HepG2 (cell line): ENCODE measurements around the gene GDF15. TPM values are rescaled to one million over a fixed set of nuclear protein-coding genes. Genes with fewer than 3 reads are reported as not detected.

Experiments
- AHR ChIP-seq: IDR thresholded peaks from 2 replicates; pipeline ENCODE4 v1.6.1; 2018; ENCODE audit warnings: missing genetic modification reagents, missing compliant biosample characterization
- CCDC6 ChIP-seq: sonication (generic); formaldehyde crosslinking; IDR thresholded peaks from 2 replicates; pipeline ENCODE4 v1.8.1; 2022; ENCODE audit warnings: mild to moderate bottlenecking, missing genetic modification reagents, moderate library complexity
- GATA4 ChIP-seq: sonication (generic); IDR thresholded peaks from 2 replicates; pipeline ENCODE4 v1.6.1; 2016; ENCODE audit warnings: antibody characterized with exemption, low read depth, borderline replicate concordance
- NFYC ChIP-seq: IDR thresholded peaks from 2 replicates; pipeline ENCODE4 v1.6.1; 2016; ENCODE audit warnings: missing genetic modification reagents, missing compliant biosample characterization
- PATZ1 ChIP-seq: sonication (generic); formaldehyde crosslinking; IDR thresholded peaks from 2 replicates; pipeline ENCODE4 v1.4.0; 2020; ENCODE audit warnings: missing genetic modification reagents
- PHF5A ChIP-seq: IDR thresholded peaks from one replicate; pipeline ENCODE4 v1.6.1; 2018; ENCODE audit warnings: low read depth, missing genetic modification reagents; ENCODE audit not compliant: unreplicated experiment
- PRDM15 ChIP-seq: sonication (generic); formaldehyde crosslinking; IDR thresholded peaks from 2 replicates; pipeline ENCODE4 v1.4.0; 2020; ENCODE audit warnings: missing genetic modification reagents
- RBAK ChIP-seq: sonication (generic); formaldehyde crosslinking; IDR thresholded peaks from 2 replicates; pipeline ENCODE4 v1.5.1; 2020; ENCODE audit warnings: mild to moderate bottlenecking, missing genetic modification reagents
- SATB2 ChIP-seq: sonication (generic); formaldehyde crosslinking; IDR thresholded peaks from 2 replicates; pipeline ENCODE4 v1.5.0; 2020; ENCODE audit warnings: missing genetic modification reagents
- SSRP1 ChIP-seq: IDR thresholded peaks from 2 replicates; pipeline ENCODE4 v1.6.1; 2016; ENCODE audit warnings: control low read depth
- STAG1 ChIP-seq: sonication (generic); formaldehyde crosslinking; IDR thresholded peaks from 2 replicates; pipeline ENCODE4 v1.4.0; 2020; ENCODE audit warnings: missing genetic modification reagents
- THRA ChIP-seq: sonication (generic); formaldehyde crosslinking; IDR thresholded peaks from 2 replicates; pipeline ENCODE4 v1.4.0; 2020; ENCODE audit warnings: missing genetic modification reagents, borderline replicate concordance
- THYN1 ChIP-seq: sonication (generic); formaldehyde crosslinking; IDR thresholded peaks from 2 replicates; pipeline ENCODE4 v1.8.1; 2023; ENCODE audit warnings: low read depth, mild to moderate bottlenecking, moderate library complexity, missing genetic modification reagents, borderline replicate concordance
- ZFAT ChIP-seq: sonication (generic); formaldehyde crosslinking; conservative IDR thresholded peaks from 2 replicates; pipeline ENCODE4 v1.8.1; 2023; ENCODE audit warnings: missing genetic modification reagents, inconsistent platforms
- ZNF101 ChIP-seq: sonication (generic); formaldehyde crosslinking; IDR thresholded peaks from 2 replicates; pipeline ENCODE4 v1.4.0; 2020; ENCODE audit warnings: mild to moderate bottlenecking, low read depth, missing genetic modification reagents, borderline replicate concordance
- ZNF263 ChIP-seq: sonication (generic); formaldehyde crosslinking; IDR thresholded peaks from 2 replicates; pipeline ENCODE4 v1.4.0; 2020; ENCODE audit warnings: missing genetic modification reagents
- ZNF543 ChIP-seq: sonication (generic); formaldehyde crosslinking; IDR thresholded peaks from 2 replicates; pipeline ENCODE4 v1.4.0; 2020; ENCODE audit warnings: mild to moderate bottlenecking, missing genetic modification reagents
- polyA plus RNA-seq, 8 experiments: library from polyadenylated mRNA; depleted of rRNA in 3 of 8; stranded (reverse) in 7 of 8; unstranded in 1 of 8; fragments of >200 nt; fragmentation: Illumina TruSeq in 4 of 8; extraction: Trizol in 4 of 8; gene quantifications; 2 replicates each; pipeline versions ENCODE4 v1.2.1 to v1.2.3, GENCODE V29; 2011 to 2016; ENCODE audit warnings: low read depth in 4 of 8, missing spikeins in 1 of 8, mixed read lengths in 1 of 8; ENCODE audit not compliant: insufficient read depth in 1 of 8
- total RNA-seq, 5 experiments: library from RNA; depleted of rRNA; stranded (reverse); fragments of >200 nt; fragmentation: Illumina TruSeq; extraction: Trizol; gene quantifications; 2 replicates each; pipeline ENCODE4 v1.2.3, GENCODE V29; 2016; ENCODE audit warnings: low read depth in 1 of 5
- TF ChIP-seq, protein P1 (sequence below): sonication (generic); formaldehyde crosslinking; IDR thresholded peaks from 2 replicates; pipeline ENCODE4 v1.5.1; 2020; ENCODE audit warnings: mild to moderate bottlenecking, missing genetic modification reagents, borderline replicate concordance
- TF ChIP-seq, protein P2 (sequence below): sonication (generic); formaldehyde crosslinking; IDR thresholded peaks from 2 replicates; pipeline ENCODE4 v1.8.0; 2022; ENCODE audit warnings: missing genetic modification reagents, mild to moderate bottlenecking, moderate library complexity, borderline replicate concordance

The GDF15 gene
- total and polyA plus RNA-seq, 2 of the 13 experiments (the other 11 are each of a cell fraction or from before 2014, with no cell fraction given), result 146 to 422 TPM

- no peak for TF ChIP-seq PHF5A (CRISPR knock-in tag)
- TF ChIP-seq SSRP1 (CRISPR knock-in tag), result no peak
- TF ChIP-seq STAG1 (CRISPR knock-in tag), result no peak
- TF ChIP-seq, protein P1, sequence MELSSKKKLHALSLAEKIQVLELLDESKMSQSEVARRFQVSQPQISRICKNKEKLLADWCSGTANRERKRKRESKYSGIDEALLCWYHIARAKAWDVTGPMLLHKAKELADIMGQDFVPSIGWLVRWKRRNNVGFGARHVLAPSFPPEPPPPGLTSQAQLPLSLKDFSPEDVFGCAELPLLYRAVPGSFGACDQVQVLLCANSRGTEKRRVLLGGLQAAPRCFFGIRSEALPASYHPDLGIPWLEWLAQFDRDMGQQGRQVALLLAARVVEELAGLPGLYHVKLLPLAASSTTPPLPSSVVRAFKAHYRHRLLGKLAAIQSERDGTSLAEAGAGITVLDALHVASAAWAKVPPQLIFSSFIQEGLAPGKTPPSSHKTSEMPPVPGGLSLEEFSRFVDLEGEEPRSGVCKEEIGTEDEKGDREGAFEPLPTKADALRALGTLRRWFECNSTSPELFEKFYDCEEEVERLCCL (CRISPR knock-in tag), result no peak
- TF ChIP-seq THRA (CRISPR knock-in tag), result peak; percentile 58; the same call in 1 of the 2 replicates
- no peak for TF ChIP-seq ZNF101 (CRISPR knock-in tag)
- TF ChIP-seq ZFAT (CRISPR knock-in tag), result no peak
- TF ChIP-seq SATB2 (CRISPR knock-in tag), result no peak
- TF ChIP-seq PRDM15, result no peak
- no peak for TF ChIP-seq THYN1 (CRISPR knock-in tag)
- TF ChIP-seq ZNF263 (CRISPR knock-in tag), result no peak; the same call in 1 of the 2 replicates
- peak; percentile 61; the same call in 1 of the 2 replicates for TF ChIP-seq ZNF543
- TF ChIP-seq RBAK (CRISPR knock-in tag), result no peak
- TF ChIP-seq GATA4, result no peak
- TF ChIP-seq AHR (CRISPR knock-in tag), result peak; percentile 63; the same call in 1 of the 2 replicates
- TF ChIP-seq NFYC (CRISPR knock-in tag), result no peak
- peak; percentile 35; the same call in 1 of the 2 replicates for TF ChIP-seq PATZ1 (CRISPR knock-in tag)
- TF ChIP-seq, protein P2, sequence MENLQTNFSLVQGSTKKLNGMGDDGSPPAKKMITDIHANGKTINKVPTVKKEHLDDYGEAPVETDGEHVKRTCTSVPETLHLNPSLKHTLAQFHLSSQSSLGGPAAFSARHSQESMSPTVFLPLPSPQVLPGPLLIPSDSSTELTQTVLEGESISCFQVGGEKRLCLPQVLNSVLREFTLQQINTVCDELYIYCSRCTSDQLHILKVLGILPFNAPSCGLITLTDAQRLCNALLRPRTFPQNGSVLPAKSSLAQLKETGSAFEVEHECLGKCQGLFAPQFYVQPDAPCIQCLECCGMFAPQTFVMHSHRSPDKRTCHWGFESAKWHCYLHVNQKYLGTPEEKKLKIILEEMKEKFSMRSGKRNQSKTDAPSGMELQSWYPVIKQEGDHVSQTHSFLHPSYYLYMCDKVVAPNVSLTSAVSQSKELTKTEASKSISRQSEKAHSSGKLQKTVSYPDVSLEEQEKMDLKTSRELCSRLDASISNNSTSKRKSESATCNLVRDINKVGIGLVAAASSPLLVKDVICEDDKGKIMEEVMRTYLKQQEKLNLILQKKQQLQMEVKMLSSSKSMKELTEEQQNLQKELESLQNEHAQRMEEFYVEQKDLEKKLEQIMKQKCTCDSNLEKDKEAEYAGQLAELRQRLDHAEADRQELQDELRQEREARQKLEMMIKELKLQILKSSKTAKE, result 0 out of 2 replicates have a peak, but pooled peaks have one; percentile 33
- no peak for TF ChIP-seq CCDC6
These were observed 10.7 kb downstream of the GDF15 start (continued) for GRCh38 chr19:18396471-18397241.
